ENCODE results near the gene LAMA3. TPM values are rescaled to one million over a fixed set of nuclear protein-coding genes. Genes with fewer than 3 reads are reported as not detected.

The LAMA3 gene
- total and polyA plus RNA-seq, 2 of the 13 experiments (the other 11 are each of a cell fraction or from before 2014, with no cell fraction given): 0.45 to 2.2 TPM

DNA sequence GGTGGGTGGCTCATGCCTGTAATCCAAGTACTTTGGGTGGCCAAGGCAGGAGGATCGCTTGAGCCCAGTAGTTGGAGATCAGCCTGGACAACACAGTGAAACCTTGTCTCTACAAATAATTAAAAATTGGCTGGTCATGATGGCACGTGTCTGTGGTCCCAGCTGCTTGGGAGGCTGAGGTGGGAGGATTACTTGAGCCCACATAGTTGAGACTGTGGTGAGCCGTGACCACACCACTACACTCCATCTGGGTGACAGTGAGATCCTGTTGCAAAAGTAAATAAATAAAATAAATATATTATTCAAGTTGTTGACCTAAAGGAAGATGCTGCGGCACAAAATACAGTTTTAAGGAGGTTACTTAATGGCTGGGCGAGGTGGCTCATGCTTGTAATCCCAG lies 72.7 kb downstream of the LAMA3 start:
- ATAC-seq (no peak), FAIRE-seq (no peak), DNase-seq (ENCODE audit: low spot score) (no peak)
- WGBS (ENCODE audit: low lambda C conversion rate): 46% methylated on average over 5 of the region's 5 CpGs
- intact Hi-C loops (cut with micrococcal nuclease; ENCODE audit: unreplicated experiment): no loop called here
- POLR2A ChIA-PET: no interaction called here
- H3K79me2 ChIP-seq (ENCODE audit: insufficient read depth, low read length): no peaks in the 10 kb centered on the region
- no peak overlapping the region for H3K9ac ChIP-seq (ENCODE audit: insufficient read depth, low read depth, low read length)
- in situ Hi-C loops (cut with HindIII; ENCODE audit: extremely low pct_ligation_motif_present, low pct_unique_long_range_greater_than_20kb): no loop called here
- TF ChIP-seq ZNF646 (CRISPR knock-in tag; IDR thresholded peaks at IDR 0.05) (no peak), TFDP2 (CRISPR knock-in tag; IDR thresholded peaks at IDR 0.05) (no peak), CHD2 (IDR thresholded peaks at IDR 0.05; ENCODE audit: low read depth, low read length) (no peak), ATM (IDR thresholded peaks at IDR 0.05; ENCODE audit: borderline replicate concordance) (no peak), ZSCAN30 (CRISPR knock-in tag; IDR thresholded peaks at IDR 0.05) (no peak), ZKSCAN1 (IDR thresholded peaks at IDR 0.05; ENCODE audit: low read length) (no peak), TRAFD1 (CRISPR knock-in tag; IDR thresholded peaks at IDR 0.05; ENCODE audit: borderline replicate concordance) (no peak), ZSCAN25 (CRISPR knock-in tag; IDR thresholded peaks at IDR 0.05) (no peak), ZFP62 (CRISPR knock-in tag; IDR thresholded peaks at IDR 0.05) (no peak), KAT2B (IDR thresholded peaks at IDR 0.05; ENCODE audit: borderline replicate concordance, low read depth, low read length) (no peak), ARNT (IDR thresholded peaks at IDR 0.05) (no peak), RFX5 (IDR thresholded peaks at IDR 0.05; ENCODE audit: low read depth, low read length) (no peak), GATAD2A (CRISPR knock-in tag; IDR thresholded peaks at IDR 0.05) (no peak), NR2F6 (IDR thresholded peaks at IDR 0.05) (no peak), NR2F6 (CRISPR knock-in tag; IDR thresholded peaks at IDR 0.05) (no peak), IKZF4 (CRISPR knock-in tag; IDR thresholded peaks at IDR 0.05; ENCODE audit: borderline replicate concordance, low read depth, not compliant biosample characterization) (no peak), ZFP37 (CRISPR knock-in tag; IDR thresholded peaks at IDR 0.05; ENCODE audit: borderline replicate concordance) (no peak)
- H3K4me1 ChIP-seq (ENCODE audit: insufficient read depth, low read length): no peaks in the 10 kb centered on the region
- H4K20me1 ChIP-seq (ENCODE audit: insufficient read depth, low read length): no peaks in the 10 kb centered on the region
- no peaks in the 10 kb centered on the region for H3K9me3 ChIP-seq (ENCODE audit: low read length)
- no peak overlapping the region for H3K4me2 ChIP-seq (ENCODE audit: low read depth, low read length)
- H3K4me3 ChIP-seq (replicated peaks in 1 of 3; ENCODE audit: insufficient read depth in 1 of 3, low read depth in 2 of 3, low read length in 3 of 3): no peak overlapping the region
- CTCF ChIA-PET (ENCODE audit: low intra/inter-chr PET ratio, low total read pairs): no interaction called here
- no peaks in the 10 kb centered on the region for H3K36me3 ChIP-seq (replicated peaks in 1 of 2; ENCODE audit: control insufficient read depth in 1 of 2, insufficient read depth in 2 of 2, low read length in 2 of 2)
- no peak overlapping the region for H2AFZ ChIP-seq (ENCODE audit: low read length)
- H3K27ac ChIP-seq (ENCODE audit: extremely low read length, insufficient read depth, low read length): no peak overlapping the region
- no TSS peak for BruUV-seq (replicated peaks)
- no peaks in the 10 kb centered on the region for H3K27me3 ChIP-seq (ENCODE audit: control insufficient read depth in 1 of 2, insufficient read depth in 2 of 2, low read length in 2 of 2)
